HG02588 (cell line): ENCODE measurements around the gene LGR4.

Experiments used
- ATAC-seq: cut with Tn5 transposase; IDR thresholded peaks from one replicate; pipeline ENCODE4 v1.9.1; 2021; ENCODE audit warnings: mild to moderate bottlenecking, moderate library complexity; ENCODE audit not compliant: unreplicated experiment

LGR4 gene

GRCh38 chr11:27433742-27434141 lies 38.8 kb downstream of the LGR4 start:
- no peak for ATAC-seq

DNA sequence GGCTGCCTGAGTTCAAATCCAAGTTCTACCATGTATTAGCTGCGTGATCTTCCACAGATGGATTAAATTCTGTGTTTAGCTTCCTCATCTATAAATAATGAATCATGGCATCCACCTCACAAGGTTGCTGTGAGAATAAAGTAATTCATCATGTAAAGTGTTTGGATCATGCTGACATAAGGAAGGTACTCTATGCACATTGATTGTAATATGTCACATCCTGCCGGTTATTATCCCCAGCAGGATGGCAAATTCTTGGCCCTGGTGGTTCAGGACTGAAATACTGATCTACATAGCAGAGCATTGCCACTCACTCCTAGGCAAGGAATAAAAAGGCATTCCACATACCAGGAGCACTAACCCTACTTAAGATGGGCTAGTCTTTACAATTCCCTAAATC lies 40.8 kb downstream of the LGR4 start:
- ATAC-seq = no peak

DNA sequence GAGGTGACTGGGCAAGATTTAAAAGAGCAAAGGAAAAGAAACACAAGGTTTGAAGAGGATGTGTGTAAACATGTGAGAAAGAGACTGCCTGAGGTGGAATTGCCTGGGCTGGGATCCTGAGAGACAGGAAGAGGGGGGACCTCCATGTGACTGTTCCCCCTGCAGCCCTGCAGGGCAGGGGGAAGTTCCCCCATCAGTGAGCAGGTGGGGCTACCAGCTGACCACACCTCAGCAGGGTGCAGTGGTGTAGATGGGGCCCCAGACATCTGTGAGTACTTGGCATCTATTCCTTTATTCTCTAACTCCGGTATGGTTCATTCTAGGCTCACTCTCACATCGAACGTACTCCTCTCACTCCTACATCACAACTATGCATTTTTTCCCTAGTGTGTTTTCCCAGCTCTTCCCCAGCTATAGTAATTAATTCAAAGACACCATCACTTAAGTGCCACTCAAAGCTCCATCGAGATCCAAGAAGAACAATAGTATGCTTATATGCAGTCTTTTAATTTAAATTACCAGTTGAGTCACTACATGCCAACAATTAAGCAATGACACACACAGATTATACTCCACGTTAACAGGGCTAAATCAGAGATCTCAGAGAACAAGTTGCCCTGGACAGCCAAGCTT lies 42.7 kb downstream of the LGR4 start:
- ATAC-seq = no peak

DNA sequence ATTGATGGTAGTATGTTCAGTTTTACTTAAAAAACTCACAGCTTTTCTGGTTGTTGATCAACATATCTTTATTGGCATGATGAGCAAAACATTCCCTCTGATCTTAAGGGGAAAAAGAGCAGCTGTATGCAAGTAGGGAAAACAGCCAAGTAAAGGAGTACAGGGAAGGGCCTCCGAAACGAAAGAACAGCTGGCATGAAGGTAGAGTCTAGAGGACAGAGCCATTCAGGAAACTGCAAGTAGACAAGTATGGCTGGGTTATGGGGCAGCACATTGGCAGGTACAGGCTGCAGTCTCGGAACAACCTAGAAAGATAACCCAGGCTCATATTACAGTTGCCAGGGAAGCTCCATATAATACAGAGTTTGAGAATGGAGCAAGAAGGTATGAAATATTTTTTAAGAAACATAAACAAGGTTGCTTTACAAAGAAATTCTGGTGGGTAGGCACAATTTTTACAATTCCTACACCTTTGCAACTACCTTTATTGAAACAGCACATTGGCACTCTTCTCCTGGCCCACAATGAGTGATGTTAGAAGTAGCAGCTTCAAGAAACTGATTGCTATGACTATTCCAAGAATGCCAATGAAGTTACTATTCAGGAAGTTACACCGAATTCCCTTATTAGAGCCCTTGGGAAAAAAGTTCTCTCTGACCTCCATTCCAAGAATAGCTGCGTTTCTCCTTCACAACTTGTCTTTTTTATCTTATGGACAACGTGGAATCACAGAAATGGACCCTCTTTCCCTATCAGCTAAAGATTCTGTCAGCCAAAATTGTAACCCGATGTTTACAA lies 45.2 kb downstream of the LGR4 start:
- ATAC-seq = no peak

GRCh38 chr11:27425814-27426213 lies 46.8 kb downstream of the LGR4 start:
- ATAC-seq = no peak

- no peak for ATAC-seq
Observed at GRCh38 chr11:27423125-27423524, 49.5 kb downstream of the LGR4 start.

DNA sequence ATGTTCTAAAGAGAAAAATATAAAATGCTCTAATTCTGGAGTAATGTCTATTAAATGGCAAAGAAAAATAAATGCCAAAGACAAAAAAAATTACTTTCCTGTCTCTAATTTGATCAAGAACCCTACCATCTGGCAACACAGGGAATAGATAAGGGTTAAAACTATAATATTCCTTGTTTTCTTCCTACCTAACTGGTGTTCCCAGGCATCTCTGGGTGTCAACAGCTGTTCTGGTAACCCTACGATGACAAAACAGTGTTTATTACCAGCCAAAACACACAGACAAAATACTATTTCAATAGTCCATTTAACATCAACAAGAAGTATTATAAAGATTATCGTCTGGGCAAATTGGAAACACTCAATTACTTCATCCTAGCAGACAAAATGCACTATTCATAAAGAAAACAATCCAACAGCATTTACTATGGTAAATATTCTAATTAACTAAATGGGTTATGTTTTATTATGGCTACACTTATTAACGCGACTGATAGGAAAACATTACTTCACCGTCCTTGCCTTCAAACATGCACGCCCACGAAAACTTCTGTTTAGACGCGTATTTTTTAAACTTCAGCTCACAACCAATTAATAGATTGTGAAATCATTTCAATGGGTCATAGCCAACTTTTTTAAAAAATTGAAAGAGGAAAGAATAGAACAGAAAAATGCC lies 50.6 kb downstream of the LGR4 start:
- ATAC-seq = no peak

- ATAC-seq = no peak
Observed at GRCh38 chr11:27420722-27421572, 51.6 kb downstream of the LGR4 start.

DNA sequence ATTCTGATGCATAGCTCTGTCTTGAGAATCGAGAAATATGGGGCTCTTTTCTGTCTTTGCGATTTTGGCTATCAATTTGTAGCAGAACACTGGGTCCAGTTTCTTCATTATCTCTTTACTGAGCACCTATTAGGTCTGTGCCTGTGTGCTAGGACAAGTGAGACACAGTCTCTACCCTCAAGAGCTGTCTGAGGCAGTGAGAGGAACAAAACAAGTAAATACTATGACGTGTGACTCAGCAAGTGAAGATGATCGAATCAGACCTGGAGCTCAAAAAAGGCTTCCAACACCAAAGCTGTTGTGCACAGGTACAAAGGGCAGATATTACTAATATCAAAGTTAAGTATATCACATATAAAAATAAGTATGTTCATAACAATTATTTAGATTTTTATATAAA lies 52.4 kb downstream of the LGR4 start:
- ATAC-seq = no peak

DNA sequence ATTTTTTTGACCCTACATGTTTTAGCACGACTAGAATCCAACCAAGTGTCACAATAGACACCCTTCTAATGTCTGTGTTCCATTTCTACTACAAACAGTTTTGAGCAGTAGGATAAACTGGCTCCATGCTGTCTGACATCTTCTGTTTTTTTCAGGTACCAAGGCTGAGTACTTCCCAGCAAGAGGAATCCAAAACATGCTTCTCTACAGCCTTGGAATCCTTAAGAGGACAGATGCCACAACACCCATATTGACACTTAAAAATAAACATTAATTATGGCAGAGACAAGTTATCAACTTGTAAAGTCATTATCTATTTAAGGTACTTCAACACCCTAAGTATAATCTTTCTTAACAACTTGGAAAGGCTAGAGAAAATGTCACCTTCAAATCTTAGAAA lies 54.2 kb downstream of the LGR4 start:
- ATAC-seq = no peak

DNA sequence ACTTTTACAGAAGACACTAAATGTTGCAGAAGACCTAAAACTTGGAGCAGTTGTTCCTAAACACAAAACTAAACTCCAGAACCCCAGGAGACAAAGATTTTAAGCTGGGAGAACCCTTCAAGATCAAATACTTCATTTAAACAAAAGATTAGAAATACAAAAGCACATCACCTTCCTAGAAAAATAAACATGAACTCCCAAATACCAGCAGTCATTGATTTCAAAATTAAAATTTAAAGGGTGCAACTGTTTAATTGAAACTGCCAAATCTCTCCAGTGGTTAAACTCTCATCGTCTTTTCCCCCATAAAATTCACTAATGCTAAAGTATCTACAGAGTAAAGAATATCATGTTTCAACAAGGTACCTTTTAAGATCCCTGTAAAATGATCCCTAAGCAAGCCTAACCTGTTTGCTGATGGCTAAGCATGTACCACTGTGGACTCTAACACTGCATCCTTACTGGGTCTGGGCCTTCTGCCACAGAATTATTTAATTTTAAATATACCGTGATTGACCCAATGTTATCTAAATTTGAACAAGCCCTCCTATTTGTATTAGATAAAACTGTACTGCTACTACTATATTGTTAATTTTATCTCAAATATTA lies 55.9 kb downstream of the LGR4 start:
- no peak for ATAC-seq

- ATAC-seq = no peak
Observed at GRCh38 chr11:27414644-27415043, 57.9 kb downstream of the LGR4 start.

DNA sequence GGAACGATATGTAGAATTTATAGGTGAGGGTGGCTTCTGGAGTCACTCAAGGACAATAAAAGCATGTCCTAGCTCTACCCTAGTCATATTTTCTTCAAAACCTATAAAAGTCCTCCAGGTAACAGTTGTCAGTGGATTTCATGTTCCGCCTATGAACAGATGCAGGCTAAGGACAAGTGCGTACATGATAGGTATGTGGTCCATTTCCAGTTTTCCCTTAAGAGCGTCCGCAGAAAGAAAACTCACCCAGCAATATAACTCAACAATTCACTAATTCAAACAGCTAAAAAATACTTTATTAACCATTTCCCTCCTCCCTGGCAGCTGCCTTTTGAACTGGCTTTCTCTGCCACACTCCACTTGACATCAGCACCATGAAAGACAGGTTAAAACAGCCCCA lies 59.4 kb downstream of the LGR4 start:
- ATAC-seq = no peak

GRCh38 chr11:27412192-27412691 lies 60.3 kb downstream of the LGR4 start:
- no peak for ATAC-seq

DNA sequence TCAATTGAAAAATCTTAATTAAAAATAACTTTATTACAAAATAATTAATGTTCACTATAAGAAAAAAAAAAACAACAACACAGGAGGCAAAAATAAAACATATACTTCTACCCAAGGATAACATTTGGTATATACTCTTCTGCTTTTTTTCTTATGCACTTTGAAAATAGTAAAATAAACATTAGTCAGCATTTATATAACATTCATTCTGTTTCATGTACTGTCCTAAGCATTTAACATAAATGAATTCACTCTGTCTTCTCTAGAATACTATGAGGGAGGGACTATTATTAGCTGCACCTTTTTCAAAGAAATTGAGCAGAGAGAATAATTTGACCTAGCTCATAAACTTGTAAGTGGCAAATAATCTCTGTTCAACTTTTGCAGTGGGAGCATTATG lies 61.3 kb downstream of the LGR4 start:
- ATAC-seq = no peak

- ATAC-seq = no peak
Observed at GRCh38 chr11:27410272-27410671, 62.3 kb downstream of the LGR4 start.

GRCh38 chr11:27409742-27410141 lies 62.8 kb downstream of the LGR4 start:
- no peak for ATAC-seq

GRCh38 chr11:27409049-27409448 lies 63.5 kb downstream of the LGR4 start:
- ATAC-seq = no peak

DNA sequence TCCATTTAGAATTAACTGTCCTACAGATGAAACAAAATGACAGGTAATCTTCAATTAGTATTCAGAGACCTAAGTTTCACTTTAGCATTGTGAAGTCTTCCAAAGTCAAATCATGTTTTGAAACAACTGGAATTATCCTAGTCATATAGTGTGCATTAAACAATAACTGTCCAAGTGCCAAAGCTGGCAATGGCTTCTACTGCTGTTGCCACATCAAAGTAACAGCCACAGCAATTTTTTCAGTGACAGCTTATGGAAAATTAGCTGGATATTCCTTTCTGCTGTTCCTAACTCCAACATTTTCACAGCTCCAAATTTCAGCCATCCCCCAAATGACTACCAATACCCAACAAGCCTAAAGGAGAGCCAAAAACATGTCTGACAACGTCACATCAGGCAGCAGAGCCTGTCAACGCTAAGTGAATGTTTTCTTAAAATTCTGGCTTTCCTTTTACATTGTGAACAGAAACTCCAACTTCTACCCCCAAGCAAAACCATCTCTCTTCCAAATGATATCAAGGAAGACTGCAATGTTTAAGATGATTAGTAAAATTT lies 64.3 kb downstream of the LGR4 start:
- ATAC-seq = no peak
